Hypothalamus (tissue), 51 donors: ENCODE results near the gene CDC14A.
"Not testable (repeated sequence)": the region's sequence is repeated elsewhere in the genome, so short reads cannot be mapped to it uniquely, and the experiment has no call there.

Experiments
- DNase-seq, 51 donors: peaks; one replicate each; lab custom pipeline; 2025; lab: John Stamatoyannopoulos, UW

Gene CDC14A

DNA sequence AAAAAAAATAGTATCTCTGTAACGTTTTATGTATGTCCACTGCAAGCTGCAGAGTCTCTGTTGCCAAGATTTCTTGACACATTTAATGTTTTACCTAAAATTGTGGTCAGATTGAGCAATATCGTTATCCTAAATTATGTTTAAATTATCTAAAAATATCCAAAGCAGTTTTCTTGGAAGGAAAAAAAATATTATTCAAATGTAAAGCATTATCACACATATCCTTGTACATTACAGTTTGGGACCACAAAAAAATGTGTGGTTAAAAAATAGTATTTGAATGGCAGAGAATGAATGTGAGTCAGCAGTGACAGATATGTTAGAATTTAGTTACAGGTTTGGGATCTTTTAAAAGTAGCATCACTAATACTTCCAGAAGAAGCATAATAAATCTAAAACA lies 21.2 kb upstream of the CDC14A start:
- not testable (repeated sequence) for DNase-seq

DNA sequence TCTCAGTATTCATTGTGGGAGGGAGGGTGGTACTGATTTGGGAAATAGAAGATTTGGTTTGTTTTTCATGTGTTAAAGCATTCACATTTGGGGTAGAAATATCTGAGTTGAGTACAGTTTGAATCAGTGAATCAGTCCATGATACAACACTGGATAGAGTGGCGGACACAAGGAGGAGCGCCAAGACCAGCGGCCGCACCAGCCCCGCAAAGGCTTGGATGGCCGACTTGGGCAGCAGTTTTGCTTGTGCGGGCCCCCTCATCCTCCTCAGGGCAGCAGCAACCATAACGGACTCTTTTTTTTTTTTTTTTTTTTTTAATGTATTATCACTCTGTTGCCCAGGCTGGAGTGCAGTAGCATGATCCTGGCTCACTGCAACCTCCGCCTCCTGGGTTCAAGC lies 20.0 kb upstream of the CDC14A start:
- DNase-seq: no peak

DNA sequence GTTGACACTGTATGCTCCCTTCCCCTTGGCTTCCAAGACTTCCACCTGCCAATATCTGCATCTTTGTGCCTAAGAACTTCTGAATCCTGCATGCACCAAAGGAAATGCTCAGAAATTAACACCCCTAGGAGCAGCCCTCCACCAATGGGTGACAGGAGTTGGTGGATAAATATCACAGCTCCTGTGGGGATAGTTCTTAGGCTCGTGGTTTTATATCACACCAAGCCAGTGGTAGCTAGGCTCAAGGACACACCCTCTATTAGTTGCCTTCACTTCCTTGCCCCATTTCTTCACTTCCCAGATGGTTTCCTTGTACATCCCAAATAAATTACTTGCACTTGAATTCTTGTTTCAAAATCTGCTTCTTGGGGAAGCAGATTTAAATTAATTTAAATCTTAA lies 16.9 kb upstream of the CDC14A start:
- no peak for DNase-seq

DNA sequence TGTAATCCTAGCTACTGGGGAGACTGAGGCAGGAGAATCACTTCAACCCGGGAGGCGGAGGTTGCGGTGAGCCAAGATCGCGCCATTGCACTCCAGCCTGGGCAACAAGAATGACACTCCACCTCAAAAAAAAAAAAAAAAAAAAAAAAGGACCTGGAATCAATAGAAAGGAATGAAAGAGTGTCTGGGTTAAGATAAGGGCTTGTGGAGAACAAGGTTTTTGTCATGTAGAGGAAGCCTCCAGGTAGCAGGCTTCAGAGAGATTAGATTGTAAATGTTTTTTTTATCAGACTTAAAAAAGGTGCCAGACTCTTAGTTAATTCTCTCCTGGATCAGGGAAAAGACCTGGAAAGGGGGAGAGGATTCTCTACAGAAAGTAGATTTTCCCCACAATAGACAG lies 14.4 kb upstream of the CDC14A start:
- not testable (repeated sequence) for DNase-seq

DNA sequence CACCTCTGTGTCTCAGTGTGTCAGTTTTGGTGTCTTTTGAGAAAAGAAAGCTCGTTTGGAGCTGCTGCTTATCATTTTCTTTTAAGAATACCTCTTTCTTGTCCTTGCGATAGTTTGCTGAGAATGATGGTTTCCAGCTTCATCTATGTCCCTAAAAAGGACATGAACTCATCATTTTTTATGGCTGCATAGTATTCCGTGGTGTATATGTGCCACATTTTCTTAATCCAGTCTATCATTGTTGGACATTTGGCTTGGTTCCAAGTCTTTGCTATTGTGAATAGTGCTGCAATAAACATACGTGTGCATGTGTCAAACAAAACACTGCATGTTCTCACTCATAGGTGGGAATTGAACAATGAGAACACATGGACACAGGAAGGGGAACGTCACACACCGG lies 12.6 kb upstream of the CDC14A start:
- not testable (repeated sequence) for DNase-seq

DNA sequence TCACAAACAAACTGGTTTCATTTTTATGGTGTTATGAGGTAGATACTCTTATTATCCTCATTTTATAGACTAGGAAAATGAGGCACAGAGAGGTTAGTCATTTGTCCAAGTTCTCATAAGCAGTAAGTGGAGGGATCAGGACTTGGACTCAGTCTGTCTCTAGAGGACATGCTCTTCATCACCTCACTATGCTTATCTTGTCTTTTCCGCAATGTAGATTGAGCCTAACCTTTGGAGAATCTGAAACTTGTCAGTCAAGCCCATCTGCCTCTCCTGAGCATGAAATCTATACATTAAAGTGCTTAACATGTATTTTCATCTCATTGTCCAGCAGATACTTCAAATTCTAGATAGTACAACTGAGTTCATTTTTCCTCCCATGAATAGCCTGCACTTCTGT lies 11.8 kb upstream of the CDC14A start:
- DNase-seq: no peak

DNA sequence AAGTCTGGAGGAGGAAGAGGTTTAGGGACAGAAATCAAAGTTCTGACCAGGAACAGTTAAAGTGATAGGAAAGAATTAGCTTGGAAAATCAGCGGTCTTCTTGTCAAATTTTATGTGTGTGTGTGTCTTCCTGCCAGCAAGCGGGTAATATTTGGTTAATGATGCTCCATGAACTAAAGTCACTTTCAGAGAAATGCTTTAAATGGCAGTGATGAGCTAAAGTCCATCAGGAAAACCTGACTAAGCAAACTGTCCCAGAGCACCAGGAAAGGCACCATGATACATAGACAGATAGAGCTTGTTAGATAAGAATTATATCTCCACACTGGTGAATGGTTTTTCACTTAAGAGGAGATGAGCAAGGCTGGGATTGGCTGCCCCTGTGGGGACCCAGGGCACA lies 10.0 kb upstream of the CDC14A start:
- DNase-seq: no peak

DNA sequence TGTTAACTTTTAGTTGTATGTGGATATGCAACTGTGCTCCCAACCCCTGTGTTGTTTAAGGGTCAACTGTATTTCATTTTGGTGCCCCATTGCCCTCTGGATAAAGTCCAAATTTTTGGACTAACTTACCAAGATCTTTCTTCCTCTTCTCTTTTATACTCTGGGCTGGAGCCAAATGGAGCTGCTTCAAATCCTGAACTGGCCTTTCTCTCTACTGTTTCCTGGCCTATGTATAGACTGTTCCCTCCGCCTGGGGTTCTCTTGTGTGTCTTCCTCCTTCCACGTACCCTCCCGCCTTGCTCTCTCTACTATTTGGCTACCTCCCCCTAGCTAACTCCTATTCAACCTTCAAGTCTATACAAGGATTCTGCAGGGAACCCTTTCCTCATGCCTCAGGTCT lies 8.4 kb upstream of the CDC14A start:
- no peak for DNase-seq

DNA sequence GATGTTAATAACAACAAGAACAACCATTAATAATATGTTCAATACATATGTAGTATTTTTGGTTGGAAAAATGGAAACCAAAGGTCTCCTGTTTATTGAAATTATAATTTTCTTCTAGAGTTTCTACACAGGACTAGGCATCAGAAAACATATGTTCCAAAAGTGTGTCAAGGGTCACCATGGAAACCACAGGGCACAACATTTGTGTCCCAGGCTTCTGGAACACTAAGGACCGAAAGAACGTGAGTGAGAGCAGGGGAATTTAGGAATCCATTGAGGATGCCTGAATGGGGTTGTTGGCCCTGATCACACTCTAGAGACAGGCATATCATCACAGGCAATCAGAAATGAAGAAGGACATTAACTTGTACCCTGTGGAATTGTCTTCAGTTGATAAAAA lies 7.5 kb upstream of the CDC14A start:
- DNase-seq: no peak

DNA sequence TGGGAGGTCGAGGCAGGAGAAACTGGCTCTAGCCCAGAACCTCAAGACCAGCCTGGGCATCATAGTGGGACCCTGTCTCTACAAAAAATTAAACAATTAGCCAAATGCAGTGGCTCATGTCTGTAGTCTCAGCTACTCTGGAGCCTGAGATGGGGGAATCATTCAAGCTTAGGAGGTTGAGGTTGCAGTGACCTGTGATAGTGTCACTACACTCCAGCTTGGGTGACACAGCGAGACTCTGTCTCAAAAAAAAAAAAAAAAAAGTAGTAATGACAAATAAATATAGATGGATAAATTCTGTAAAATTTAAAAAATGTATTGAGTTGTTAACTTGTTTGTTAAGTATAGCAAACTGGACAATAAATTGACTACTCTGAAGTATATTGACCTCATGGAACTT lies 5.9 kb upstream of the CDC14A start:
- DNase-seq: no peak

DNA sequence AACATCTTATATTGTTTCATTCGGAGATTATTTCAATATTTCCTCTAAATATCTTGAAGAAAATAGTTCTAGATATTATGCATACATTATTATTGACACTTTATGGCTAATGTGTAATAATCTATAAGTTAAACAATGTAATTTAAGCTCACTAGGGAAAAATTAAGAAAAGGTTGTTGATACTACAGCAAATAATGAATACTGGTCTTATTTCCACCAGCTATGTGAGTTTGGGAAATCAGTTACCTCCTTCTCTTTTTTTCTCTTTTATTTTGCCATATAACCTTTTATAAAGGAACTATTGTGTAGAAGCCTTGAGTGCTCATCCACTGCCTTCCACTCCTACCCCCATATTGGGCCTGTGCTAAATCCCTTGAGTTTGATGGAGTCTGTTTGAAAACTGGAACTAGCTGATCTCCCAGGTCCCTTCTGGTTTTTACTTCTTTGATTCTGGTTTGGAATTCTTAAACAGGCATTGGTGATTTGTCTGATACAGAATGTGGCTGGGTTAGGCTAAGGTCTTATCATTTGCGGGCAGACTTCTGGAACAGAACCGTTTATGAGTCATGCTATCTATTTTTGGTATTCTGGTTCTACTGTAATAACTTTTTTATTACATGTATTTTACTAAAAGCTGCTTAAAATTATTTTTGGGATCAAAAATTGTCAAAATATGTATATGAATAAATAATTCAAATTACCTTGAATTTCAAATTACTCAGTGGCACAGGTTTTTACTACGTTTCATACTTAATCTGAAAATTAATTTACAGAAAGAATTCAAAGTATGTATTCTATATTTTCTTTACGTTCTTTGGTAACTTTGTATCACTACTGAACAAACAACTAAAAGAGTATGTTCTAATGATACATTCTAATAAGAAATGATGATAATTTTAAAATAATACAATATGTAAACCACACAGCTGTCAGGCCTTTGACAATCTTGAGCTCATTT lies 5.0 kb upstream of the CDC14A start:
- DNase-seq: no peak

DNA sequence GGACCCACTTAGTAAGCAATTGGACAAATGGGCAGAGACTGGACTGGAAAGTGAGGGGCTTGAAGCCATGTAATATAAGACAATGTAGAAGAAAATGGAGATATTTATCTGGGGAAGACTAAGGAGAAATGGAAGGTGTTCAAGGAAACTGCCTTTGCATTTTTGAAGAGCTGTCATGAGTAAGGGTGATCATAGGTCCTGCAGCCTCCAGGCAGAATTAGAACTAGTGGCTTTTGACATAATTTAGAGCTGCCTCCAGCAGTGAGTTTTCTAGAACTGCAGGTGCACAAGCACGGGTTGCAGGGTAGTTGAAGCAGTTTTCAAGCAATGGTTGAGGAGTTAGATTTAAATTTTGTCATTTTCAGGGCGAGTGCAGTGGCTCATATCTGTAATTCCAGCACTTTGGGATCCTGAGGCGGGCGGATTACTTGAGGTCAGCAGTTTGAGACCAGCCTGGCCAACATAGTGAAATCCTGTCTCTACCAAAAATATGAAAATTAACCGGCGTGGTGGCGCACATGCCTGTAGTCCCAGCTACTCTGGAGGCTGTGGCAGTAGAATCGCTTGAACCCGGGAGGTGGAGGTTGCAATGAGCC lies 3.7 kb upstream of the CDC14A start:
- DNase-seq: no peak

DNA sequence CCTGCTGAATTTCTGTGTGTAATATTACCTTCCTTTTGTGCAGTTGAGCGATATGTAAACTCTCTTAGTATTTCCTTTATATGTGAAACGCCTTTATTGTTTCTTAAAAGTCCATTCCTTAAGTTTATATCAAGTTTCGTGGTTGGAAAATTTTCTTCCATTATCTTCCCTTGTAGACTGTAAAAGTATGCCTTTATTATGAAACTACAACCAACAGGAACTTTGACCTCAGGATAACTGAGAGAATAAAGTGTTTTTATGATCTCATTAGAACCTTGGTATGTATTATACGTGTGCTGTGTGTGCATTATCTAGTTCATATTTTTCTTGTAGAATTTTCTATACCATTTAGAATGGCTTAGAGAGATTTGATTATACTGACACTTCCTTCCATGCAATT lies 3.1 kb upstream of the CDC14A start:
- DNase-seq: no peak

DNA sequence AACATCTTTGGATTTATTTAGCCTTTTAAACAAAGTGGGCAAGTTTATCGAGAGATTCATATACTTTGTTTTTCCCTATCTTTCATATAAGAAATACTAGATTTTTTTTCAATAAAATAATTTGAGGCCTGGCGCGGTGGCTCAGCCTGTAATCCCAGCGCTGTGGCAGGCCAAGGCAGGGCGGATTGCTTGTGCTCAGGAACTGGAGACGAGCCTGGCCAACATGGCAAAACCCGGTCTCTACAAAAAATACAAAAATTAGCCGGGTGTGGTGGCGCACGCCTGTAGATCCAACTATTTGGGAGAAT lies 1.6 kb upstream of the CDC14A start:
- DNase-seq: no peak

DNA sequence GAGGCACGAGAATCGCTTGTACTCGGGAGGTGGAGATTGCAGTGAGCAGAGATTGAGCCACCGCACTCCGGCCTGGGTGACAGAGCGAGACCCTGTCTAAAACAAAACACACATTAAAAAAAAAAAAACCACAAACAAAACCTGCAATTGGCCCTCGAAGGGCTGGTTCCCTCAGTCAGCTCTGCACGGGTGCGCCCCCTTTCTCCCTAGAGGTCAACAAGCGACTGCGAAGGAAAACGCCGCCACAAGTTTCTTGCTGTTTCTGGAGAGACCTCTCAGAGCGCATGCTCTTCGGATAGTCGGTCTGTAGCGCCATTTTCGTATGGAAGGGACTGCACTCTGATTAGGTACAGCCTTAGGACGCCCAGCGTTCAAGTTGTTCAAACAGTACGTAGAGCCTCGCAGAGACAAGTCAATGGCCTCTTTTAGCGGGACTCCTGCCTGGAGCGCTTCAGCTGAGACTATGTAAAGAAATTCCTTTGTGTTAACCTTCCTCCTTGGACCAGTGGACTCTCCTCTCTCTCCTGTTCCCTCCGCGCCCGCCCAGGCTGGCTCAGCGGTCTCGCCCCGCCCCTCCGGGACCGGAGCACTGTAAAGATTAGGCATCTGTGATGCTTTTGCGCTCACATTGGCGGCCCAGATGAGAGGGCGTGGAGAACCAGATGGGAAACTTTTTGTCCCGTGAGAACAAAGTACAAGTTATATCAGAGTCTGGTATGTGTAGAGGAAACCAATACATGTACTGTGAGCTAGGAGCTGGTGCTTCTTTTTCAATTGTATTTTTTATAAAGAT lies 1.0 kb upstream of the CDC14A start:
- DNase-seq: peak in 50 of 51 donors; percentile 16 to 89 (median 66)

DNA sequence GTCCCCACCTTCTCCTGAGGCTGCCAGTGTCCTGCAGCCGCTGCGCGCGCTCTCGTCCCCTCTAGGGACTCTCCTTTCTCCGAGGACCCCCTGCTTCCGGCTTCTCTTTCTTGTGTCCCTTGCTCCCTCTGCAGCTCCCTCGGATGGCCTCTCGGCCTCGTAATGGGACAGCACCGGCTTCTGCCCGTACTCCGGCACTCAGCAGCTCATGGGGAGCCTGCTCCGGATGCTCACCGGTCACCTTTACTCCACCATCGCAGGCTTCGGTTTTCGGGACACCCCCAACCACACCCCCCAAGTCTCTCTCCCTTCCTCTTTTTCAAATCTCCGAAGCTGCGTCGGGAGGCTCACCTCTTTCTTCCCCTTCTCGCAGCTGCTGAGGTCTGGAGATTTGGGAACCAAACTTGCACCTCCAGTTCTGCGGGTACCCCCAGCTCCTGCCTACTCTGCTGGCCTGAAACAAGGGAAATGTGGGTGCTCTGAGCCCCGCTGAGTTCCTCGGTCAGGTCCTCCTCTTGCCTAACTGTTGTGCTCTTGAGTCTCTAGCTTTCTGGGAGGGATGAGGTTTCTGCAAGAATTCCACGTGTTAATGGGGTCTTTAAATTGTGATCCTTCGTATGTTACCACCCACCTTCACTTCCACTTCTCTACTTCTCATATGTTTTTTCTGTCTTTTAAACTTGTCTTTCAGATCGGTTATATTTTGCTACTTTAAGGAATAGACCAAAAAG lies 930 bp downstream of the CDC14A start:
- DNase-seq: peak in 29 of 51 donors; percentile 19 to 65 (median 40)

DNA sequence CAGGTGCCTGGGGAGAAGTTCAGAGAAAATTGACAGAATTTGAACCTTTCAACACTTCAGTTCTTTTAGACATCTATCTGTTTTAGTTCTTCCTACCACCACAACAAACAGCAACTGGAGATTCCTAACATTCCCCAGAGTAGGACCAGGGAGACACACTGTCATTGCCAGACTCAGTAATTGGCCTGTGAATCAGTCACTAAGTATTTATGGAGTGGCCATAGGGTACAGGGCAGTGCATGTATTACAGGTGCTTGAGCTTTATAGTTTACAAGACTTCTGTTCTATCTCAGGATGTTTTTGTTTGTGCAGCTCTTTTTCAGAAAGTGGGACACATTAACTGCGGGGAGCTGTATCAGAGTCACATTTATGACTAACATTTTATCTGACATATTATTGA lies 1.7 kb downstream of the CDC14A start:
- no peak for DNase-seq

DNA sequence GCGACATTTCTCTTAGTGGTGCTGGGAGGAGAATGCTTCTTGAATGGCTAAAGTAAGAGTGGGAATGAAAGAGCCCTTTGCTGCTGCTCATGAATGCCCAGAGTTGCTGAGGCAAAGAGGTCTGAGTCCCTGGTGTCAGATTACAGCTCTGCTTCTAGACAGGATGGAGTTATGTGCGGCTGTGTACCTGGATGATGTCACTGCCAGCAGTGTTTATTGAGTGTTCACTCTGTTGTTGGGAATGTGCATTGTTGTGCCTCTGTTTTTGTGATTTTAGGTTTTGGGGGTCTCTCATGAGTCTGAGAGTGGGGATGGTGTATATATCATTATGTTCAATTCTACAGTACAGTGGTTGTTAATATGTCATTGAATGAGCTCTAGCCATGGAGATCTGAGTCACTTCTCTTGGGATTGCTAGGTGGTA lies 2.7 kb downstream of the CDC14A start:
- peak in 6 of 51 donors; percentile 4 to 23 (median 10) for DNase-seq

DNA sequence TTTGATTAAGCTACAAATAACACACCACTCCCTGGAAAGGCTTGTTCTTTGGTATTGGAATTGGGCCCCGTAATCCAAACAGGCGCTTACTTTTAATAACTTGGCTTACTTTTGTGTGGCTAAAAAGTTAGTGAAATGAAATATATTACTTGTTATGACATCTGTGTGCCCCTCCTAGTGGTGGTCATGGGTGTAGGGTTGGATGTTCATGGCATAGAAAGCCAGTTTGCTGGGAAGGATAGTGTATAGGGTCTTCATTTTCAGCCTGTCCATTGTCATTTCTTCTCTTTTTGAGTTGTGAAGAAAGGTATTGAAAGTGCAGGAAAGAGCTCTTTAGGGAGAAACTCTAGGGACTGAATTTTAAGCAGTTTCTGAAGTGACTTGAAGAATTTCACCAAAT lies 5.9 kb downstream of the CDC14A start:
- no peak for DNase-seq

DNA sequence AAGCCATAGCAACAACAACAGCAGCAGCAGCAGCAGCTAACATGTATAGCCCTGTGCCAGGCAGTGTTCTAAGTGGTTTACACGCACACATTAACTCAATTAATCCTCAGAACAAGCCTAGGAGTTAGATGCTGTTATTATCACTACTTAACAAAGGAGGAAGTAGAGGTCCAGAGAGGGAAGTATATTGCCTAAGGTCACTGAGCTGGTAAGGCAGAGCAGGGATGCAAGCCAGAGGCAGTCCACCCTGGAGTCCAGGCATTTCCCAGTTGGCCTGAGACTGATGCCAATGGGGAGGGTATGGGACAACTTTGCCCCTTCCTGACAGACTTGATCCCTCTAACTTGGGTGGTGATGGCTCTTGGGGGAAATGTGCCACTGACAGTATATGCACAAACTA lies 6.8 kb downstream of the CDC14A start:
- no peak for DNase-seq
